Mammary epithelial cell (primary cell): Measurements from ENCODE around the gene HHAT.

Source experiments
- EZH2 ChIP-seq: IDR thresholded peaks from 2 replicates; pipeline ENCODE4 v1.6.1; 2012; ENCODE audit warnings: low read length, inconsistent platforms, borderline replicate concordance
- TF ChIP-seq, protein P1 (sequence below), 2 donors: IDR thresholded peaks in 1 of 2; conservative IDR thresholded peaks in 1 of 2; 2 replicates each; pipeline ENCODE4 v1.5.1; 2011 to 2012; ENCODE audit warnings: inconsistent platforms in 2 of 2, low read length in 2 of 2, mild to moderate bottlenecking in 2 of 2, control low read depth in 1 of 2, low read depth in 1 of 2; ENCODE audit not compliant: insufficient read depth in 1 of 2; ENCODE audit errors: extremely low read depth in 1 of 2

DNA sequence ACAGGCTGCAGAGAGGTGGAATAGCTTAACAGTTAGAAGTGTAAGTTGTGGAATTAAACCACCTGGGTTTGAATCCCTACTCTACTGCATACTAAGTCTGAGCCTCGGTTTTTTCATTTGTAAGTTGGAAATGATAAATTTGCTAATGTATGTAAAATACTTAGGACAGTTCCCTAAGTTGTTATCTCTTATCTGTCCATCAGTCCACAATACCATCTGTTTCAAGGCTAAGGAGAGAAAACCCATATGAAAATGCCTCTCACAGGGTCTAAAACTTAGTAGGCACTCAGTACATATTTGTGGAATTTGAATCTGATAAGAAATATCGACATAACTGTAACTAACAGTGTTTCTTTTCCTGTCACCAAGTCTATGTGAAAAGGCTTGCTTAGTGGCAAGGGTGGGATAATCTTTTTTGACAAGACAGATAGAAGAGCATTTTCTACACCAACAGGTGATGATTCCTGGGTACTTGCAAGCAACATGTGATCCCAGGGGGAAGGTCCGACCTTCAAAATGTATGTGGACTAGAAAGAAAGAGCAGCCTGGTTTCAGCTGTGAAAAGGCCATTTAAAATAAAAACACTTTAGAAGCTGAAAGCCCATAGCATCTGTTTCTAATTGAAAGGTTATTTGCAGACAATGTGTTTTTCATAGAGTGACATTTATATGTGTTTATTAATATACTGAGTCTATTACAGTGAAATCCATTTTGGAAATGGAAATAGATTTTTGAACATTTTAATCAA is 202.9 kb downstream of the HHAT start:
- TF ChIP-seq, protein P1, sequence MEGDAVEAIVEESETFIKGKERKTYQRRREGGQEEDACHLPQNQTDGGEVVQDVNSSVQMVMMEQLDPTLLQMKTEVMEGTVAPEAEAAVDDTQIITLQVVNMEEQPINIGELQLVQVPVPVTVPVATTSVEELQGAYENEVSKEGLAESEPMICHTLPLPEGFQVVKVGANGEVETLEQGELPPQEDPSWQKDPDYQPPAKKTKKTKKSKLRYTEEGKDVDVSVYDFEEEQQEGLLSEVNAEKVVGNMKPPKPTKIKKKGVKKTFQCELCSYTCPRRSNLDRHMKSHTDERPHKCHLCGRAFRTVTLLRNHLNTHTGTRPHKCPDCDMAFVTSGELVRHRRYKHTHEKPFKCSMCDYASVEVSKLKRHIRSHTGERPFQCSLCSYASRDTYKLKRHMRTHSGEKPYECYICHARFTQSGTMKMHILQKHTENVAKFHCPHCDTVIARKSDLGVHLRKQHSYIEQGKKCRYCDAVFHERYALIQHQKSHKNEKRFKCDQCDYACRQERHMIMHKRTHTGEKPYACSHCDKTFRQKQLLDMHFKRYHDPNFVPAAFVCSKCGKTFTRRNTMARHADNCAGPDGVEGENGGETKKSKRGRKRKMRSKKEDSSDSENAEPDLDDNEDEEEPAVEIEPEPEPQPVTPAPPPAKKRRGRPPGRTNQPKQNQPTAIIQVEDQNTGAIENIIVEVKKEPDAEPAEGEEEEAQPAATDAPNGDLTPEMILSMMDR (conservative IDR thresholded peaks at IDR 0.05 in 1 of 2, IDR thresholded peaks at IDR 0.05 in 1 of 2; ENCODE audit: extremely low read depth in 1 of 2, insufficient read depth in 1 of 2, low read depth in 1 of 2, low read length in 2 of 2) = no peak
- no peak for TF ChIP-seq EZH2
